Measurements from ENCODE around the gene UBE2Q2.

GRCh38 chr15:75849167-75849566, 5.9 kb downstream of the UBE2Q2 start:
- TF ChIP-seq, protein P1, sequence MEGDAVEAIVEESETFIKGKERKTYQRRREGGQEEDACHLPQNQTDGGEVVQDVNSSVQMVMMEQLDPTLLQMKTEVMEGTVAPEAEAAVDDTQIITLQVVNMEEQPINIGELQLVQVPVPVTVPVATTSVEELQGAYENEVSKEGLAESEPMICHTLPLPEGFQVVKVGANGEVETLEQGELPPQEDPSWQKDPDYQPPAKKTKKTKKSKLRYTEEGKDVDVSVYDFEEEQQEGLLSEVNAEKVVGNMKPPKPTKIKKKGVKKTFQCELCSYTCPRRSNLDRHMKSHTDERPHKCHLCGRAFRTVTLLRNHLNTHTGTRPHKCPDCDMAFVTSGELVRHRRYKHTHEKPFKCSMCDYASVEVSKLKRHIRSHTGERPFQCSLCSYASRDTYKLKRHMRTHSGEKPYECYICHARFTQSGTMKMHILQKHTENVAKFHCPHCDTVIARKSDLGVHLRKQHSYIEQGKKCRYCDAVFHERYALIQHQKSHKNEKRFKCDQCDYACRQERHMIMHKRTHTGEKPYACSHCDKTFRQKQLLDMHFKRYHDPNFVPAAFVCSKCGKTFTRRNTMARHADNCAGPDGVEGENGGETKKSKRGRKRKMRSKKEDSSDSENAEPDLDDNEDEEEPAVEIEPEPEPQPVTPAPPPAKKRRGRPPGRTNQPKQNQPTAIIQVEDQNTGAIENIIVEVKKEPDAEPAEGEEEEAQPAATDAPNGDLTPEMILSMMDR (IDR thresholded peaks at IDR 0.05) = no peak
- TF ChIP-seq YY1 (IDR thresholded peaks at IDR 0.05; ENCODE audit: low read depth) = no peak
